Astrocyte (in vitro differentiated cells and primary cell): ENCODE results near the gene GALNT18. TPM values are rescaled to one million over a fixed set of nuclear protein-coding genes. Genes with fewer than 3 reads are reported as not detected.

ENCODE experiments used
- DNase-seq: peaks from one replicate; pipeline ENCODE4 v3.0.0-alpha.2; 2010; ENCODE audit warnings: low read depth
- FAIRE-seq: peaks from 2 replicates; lab custom pipeline; 2011; peaks lifted over from hg19 to GRCh38; lab: Jason Lieb, UNC
- H2AFZ ChIP-seq: 2 replicates; pipeline ENCODE4 v1.6.0; 2012; ENCODE audit warnings: low read depth, low read length, inconsistent platforms
- H3K27ac ChIP-seq: 2 replicates; pipeline ENCODE4 v1.5.1; 2011; ENCODE audit warnings: low read depth, low read length, inconsistent platforms
- H3K27me3 ChIP-seq: 2 replicates; pipeline ENCODE4 v1.6.0; 2011; ENCODE audit warnings: low read length, inconsistent platforms; ENCODE audit not compliant: insufficient read depth
- H3K36me3 ChIP-seq: 2 replicates; pipeline ENCODE4 v1.5.1; 2011; ENCODE audit warnings: low read length, inconsistent platforms; ENCODE audit not compliant: insufficient read depth
- H3K4me1 ChIP-seq: 2 replicates; pipeline ENCODE4 v1.5.1; 2011; ENCODE audit warnings: low read length, inconsistent platforms; ENCODE audit not compliant: insufficient read depth
- H3K4me2 ChIP-seq: 2 replicates; pipeline ENCODE4 v1.6.0; 2012; ENCODE audit warnings: low read length, inconsistent platforms
- H3K4me3 ChIP-seq: 2 replicates; pipeline ENCODE4 v1.5.1; 2011; ENCODE audit warnings: low read depth, mild to moderate bottlenecking, low read length, inconsistent platforms; ENCODE audit not compliant: insufficient read depth
- H3K79me2 ChIP-seq: 2 replicates; pipeline ENCODE4 v1.6.0; 2012; ENCODE audit warnings: mild to moderate bottlenecking, low read length, inconsistent platforms; ENCODE audit not compliant: insufficient read depth
- H3K9ac ChIP-seq: 2 replicates; pipeline ENCODE4 v1.6.0; 2012; ENCODE audit warnings: mild to moderate bottlenecking, low read length, inconsistent platforms
- H3K9me3 ChIP-seq: 2 replicates; pipeline ENCODE4 v1.5.1; 2012; ENCODE audit warnings: low read depth, mild to moderate bottlenecking, low read length, inconsistent platforms; ENCODE audit not compliant: insufficient read depth
- H4K20me1 ChIP-seq: 2 replicates; pipeline ENCODE4 v1.6.0; 2012; ENCODE audit warnings: low read length, inconsistent platforms; ENCODE audit not compliant: insufficient read depth
- H3K27ac Mint-ChIP-seq: one replicate; pipeline ENCODE4 v1.8.0; 2021; ENCODE audit warnings: mild to moderate bottlenecking, mixed read lengths; ENCODE audit not compliant: unreplicated experiment
- H3K27me3 Mint-ChIP-seq: one replicate; pipeline ENCODE4 v1.8.0; 2021; ENCODE audit warnings: low read depth, mixed read lengths; ENCODE audit not compliant: unreplicated experiment
- H3K36me3 Mint-ChIP-seq: one replicate; pipeline ENCODE4 v1.8.0; 2021; ENCODE audit warnings: low read depth, mixed read lengths; ENCODE audit not compliant: unreplicated experiment
- H3K4me1 Mint-ChIP-seq: one replicate; pipeline ENCODE4 v1.8.0; 2021; ENCODE audit warnings: low read depth, mixed read lengths; ENCODE audit not compliant: unreplicated experiment
- H3K4me3 Mint-ChIP-seq: one replicate; pipeline ENCODE4 v1.8.0; 2021; ENCODE audit warnings: mild to moderate bottlenecking, moderate library complexity, mixed read lengths; ENCODE audit not compliant: unreplicated experiment
- H3K9me3 Mint-ChIP-seq: one replicate; pipeline ENCODE4 v1.8.0; 2021; ENCODE audit warnings: mild to moderate bottlenecking, mixed read lengths; ENCODE audit not compliant: unreplicated experiment
- CTCF ChIP-seq: IDR thresholded peaks from 2 replicates; pipeline ENCODE4 v1.5.1; 2011; ENCODE audit warnings: low read depth, mild to moderate bottlenecking, inconsistent platforms, low read length, moderate library complexity; ENCODE audit not compliant: insufficient read depth
- EZH2 ChIP-seq: IDR thresholded peaks from 2 replicates; pipeline ENCODE4 v1.6.1; 2012; ENCODE audit warnings: mild to moderate bottlenecking, low read length, inconsistent platforms; ENCODE audit not compliant: insufficient read depth
- total RNA-seq: library from RNA; stranded (reverse); gene quantifications from 2 replicates; pipeline ENCODE4 v1.2.1, GENCODE V29; 2021

Gene GALNT18
- total RNA-seq, 1 donor from 2014 or later: 6.5 TPM

- Mint-ChIP-seq H3K4me3 (no peak overlapping the region), H3K4me1 (peaks cover 8% of the 10 kb centered on the region), H3K9me3 (no peaks in the 10 kb centered on the region), H3K27me3 (peaks cover 27% of the 10 kb centered on the region), H3K36me3 (peaks cover 4% of the 10 kb centered on the region), H3K27ac (no peak overlapping the region)
- Histone ChIP-seq H3K4me3 (no peak overlapping the region), H2AFZ (no peak overlapping the region), H3K36me3 (no peaks in the 10 kb centered on the region), H3K9me3 (no peaks in the 10 kb centered on the region), H3K27ac (no peak overlapping the region), H3K9ac (no peak overlapping the region), H3K4me2 (no peak overlapping the region), H3K79me2 (no peaks in the 10 kb centered on the region), H3K4me1 (no peaks in the 10 kb centered on the region), H3K27me3 (peaks cover 4% of the 10 kb centered on the region), H4K20me1 (no peaks in the 10 kb centered on the region)
- no peak for FAIRE-seq
- no peak for TF ChIP-seq CTCF
- TF ChIP-seq EZH2: no peak
- DNase-seq: no peak
These were observed 99.2 kb downstream of the GALNT18 start for GRCh38 chr11:11522591-11522990.

GRCh38 chr11:11521306-11522002 is 100.4 kb downstream of the GALNT18 start:
- Mint-ChIP-seq H3K9me3 (no peaks in the 10 kb centered on the region), H3K36me3 (peaks cover 4% of the 10 kb centered on the region), H3K4me3 (no peak overlapping the region), H3K27ac (no peak overlapping the region), H3K4me1 (peaks cover 8% of the 10 kb centered on the region), H3K27me3 (peaks cover 29% of the 10 kb centered on the region)
- Histone ChIP-seq H3K27me3 (peaks cover 5% of the 10 kb centered on the region), H3K36me3 (no peaks in the 10 kb centered on the region), H3K9me3 (no peaks in the 10 kb centered on the region), H3K79me2 (no peaks in the 10 kb centered on the region), H4K20me1 (no peaks in the 10 kb centered on the region), H3K9ac (no peak overlapping the region), H3K4me3 (no peak overlapping the region), H2AFZ (no peak overlapping the region), H3K27ac (no peak overlapping the region), H3K4me1 (no peaks in the 10 kb centered on the region), H3K4me2 (no peak overlapping the region)
- no peak for TF ChIP-seq CTCF
- no peak for TF ChIP-seq EZH2
- no peak for DNase-seq
- FAIRE-seq: no peak

- Mint-ChIP-seq H3K27ac (no peak overlapping the region), H3K9me3 (no peaks in the 10 kb centered on the region), H3K27me3 (peaks cover 29% of the 10 kb centered on the region), H3K36me3 (no peaks in the 10 kb centered on the region), H3K4me3 (peak overlapping the region; percentile 72), H3K4me1 (peaks cover 8% of the 10 kb centered on the region)
- H3K4me1 ChIP-seq: no peaks in the 10 kb centered on the region
- H3K27me3 ChIP-seq: peaks cover 5% of the 10 kb centered on the region
- no peak for FAIRE-seq
- DNase-seq: no peak
- no peaks in the 10 kb centered on the region for H3K9me3 ChIP-seq
- H3K4me3 ChIP-seq: no peak overlapping the region
- H3K9ac ChIP-seq: no peak overlapping the region
- no peaks in the 10 kb centered on the region for H3K36me3 ChIP-seq
- no peak overlapping the region for H2AFZ ChIP-seq
- H3K27ac ChIP-seq: no peak overlapping the region
- no peaks in the 10 kb centered on the region for H4K20me1 ChIP-seq
- H3K79me2 ChIP-seq: no peaks in the 10 kb centered on the region
- TF ChIP-seq CTCF (no peak), EZH2 (no peak)
- no peak overlapping the region for H3K4me2 ChIP-seq
These were observed 101.4 kb downstream of the GALNT18 start for GRCh38 chr11:11520231-11521015.
